ENCODE data around the gene CFAP57. TPM values are rescaled to one million over a fixed set of nuclear protein-coding genes. Genes with fewer than 3 reads are reported as not detected.

Gene CFAP57
- total and polyA plus RNA-seq, 2 of the 8 experiments (the other 6 are each of a cell fraction or from before 2014, with no cell fraction given): 0.20 to 0.80 TPM

DNA sequence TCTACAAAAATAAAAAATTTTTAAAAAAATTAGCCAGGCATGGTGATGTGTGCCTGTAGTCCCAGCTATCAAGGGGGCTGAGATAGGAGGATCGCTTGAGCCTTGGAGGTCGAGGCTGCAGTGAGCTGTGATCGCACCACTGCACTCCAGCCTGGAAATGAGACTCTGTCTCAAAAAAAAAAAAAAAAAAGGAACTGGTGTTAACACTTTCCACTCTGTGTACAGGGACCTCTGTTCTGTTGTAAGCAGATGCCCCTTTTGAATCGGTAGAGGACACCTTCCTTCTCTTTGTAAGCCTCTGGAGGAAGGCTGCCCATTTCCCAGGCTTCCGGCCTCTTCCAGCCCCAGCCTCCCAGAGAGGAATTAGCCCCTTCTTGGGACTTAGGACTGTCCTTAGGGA, 120.5 kb downstream of the CFAP57 start:
- no peak overlapping the region for H4K8ac ChIP-seq (ENCODE audit: extremely low read depth, insufficient read depth, low read length)
- WGBS, 2 experiments (ENCODE audit: extremely low coverage in 1 of 2, insufficient coverage in 1 of 2, insufficient read length in 1 of 2, insufficient replicate concordance in 2 of 2, low coverage in 1 of 2, low lambda C conversion rate in 2 of 2, missing lambda C conversion rate in 1 of 2): 92% methylated on average over 5 of the region's 5 CpGs; no CpG with 5 or more reads in 1 of the 2 experiments
- no peak overlapping the region for H4K5ac ChIP-seq (ENCODE audit: insufficient read length, low read depth, low read length)
- H3K9ac ChIP-seq (replicated peaks in 1 of 4; ENCODE audit: extremely low read depth in 1 of 4, low read depth in 3 of 4, low read length in 3 of 4): no peak overlapping the region
- H2BK20ac ChIP-seq (ENCODE audit: low read length): no peak overlapping the region
- no peaks in the 10 kb centered on the region for H3K9me3 ChIP-seq (ENCODE audit: insufficient read depth in 2 of 2, low read depth in 1 of 2, low read length in 1 of 2)
- H3K56ac ChIP-seq (replicated peaks; ENCODE audit: insufficient read length, low read depth, low read length): no peak overlapping the region
- H2BK120ac ChIP-seq (replicated peaks; ENCODE audit: low read depth, low read length): no peak overlapping the region
- no peak overlapping the region for H3K18ac ChIP-seq (ENCODE audit: extremely low read depth, low read length)
- H3K14ac ChIP-seq (ENCODE audit: insufficient read length): no peak overlapping the region
- no peak overlapping the region for H2BK5ac ChIP-seq (ENCODE audit: low read depth, low read length)
- no peaks in the 10 kb centered on the region for H3K79me2 ChIP-seq (ENCODE audit: control insufficient read depth in 1 of 2, insufficient read depth in 2 of 2, low read length in 2 of 2)
- H3K23me2 ChIP-seq (ENCODE audit: low read depth, low read length): no peaks in the 10 kb centered on the region; the same call in 1 of the 2 replicates
- H4K20me1 ChIP-seq (replicated peaks in 1 of 2; ENCODE audit: control insufficient read depth in 1 of 2, insufficient read depth in 2 of 2, low read length in 2 of 2): no peaks in the 10 kb centered on the region
- H3K27ac ChIP-seq (ENCODE audit: low read depth, low read length): no peak overlapping the region
- H3K4me1 ChIP-seq (replicated peaks in 1 of 4; ENCODE audit: control insufficient read depth in 3 of 4, insufficient read depth in 4 of 4, low read length in 3 of 4): peaks cover 0 to 8% (median 4%) of the 10 kb centered on the region in 4 experiments; a peak in 4 of 7 replicates
- DNase-seq (ENCODE audit: low read depth in 1 of 2, low spot score in 2 of 2) (no peak), FAIRE-seq (no peak)
- H3K4ac ChIP-seq (replicated peaks; ENCODE audit: insufficient read length, low read depth, low read length): no peak overlapping the region
- ChIA-PET POLR2A (ENCODE audit: partially characterized antibody) (interaction anchor here (1.0 to 2.0 kb wide), 2 partner anchors 17 to 66 kb away, joined by 5 to 7 read pairs; partner anchors contain the start of gene CDC20), CTCF (ENCODE audit: partially characterized antibody) (interaction anchor here (0.9 to 1.5 kb wide), 3 partner anchors 20 to 67 kb away, joined by 3 read pairs; no protein-coding TSS in a partner anchor)
- H3K23ac ChIP-seq (ENCODE audit: insufficient read length): no peak overlapping the region
- H2AK5ac ChIP-seq (ENCODE audit: low read depth, low read length): no peak overlapping the region
- H3K4me3 ChIP-seq (ENCODE audit: extremely low read depth in 1 of 4, insufficient read depth in 2 of 4, low read depth in 3 of 4, low read length in 4 of 4): no peak overlapping the region
- no peaks in the 10 kb centered on the region for H3K36me3 ChIP-seq (ENCODE audit: control insufficient read depth in 2 of 4, insufficient read depth in 4 of 4, low read length in 3 of 4)
- H2BK12ac ChIP-seq (ENCODE audit: low read depth, low read length): no peak overlapping the region
- H4K91ac ChIP-seq (replicated peaks; ENCODE audit: insufficient read length, low read length): peak overlapping the region; percentile 10
- no peak overlapping the region for H2BK15ac ChIP-seq (ENCODE audit: low read length)
- no peaks in the 10 kb centered on the region for H3K27me3 ChIP-seq (replicated peaks in 1 of 4; ENCODE audit: control insufficient read depth in 3 of 4, extremely low read depth in 1 of 4, insufficient read depth in 3 of 4, low read length in 3 of 4)
- no peak overlapping the region for H3K4me2 ChIP-seq (ENCODE audit: insufficient read depth in 1 of 2, low read depth in 2 of 2, low read length in 2 of 2)
- no peaks in the 10 kb centered on the region for H3K79me1 ChIP-seq (ENCODE audit: low read depth, low read length)
- H2AFZ ChIP-seq (ENCODE audit: low read length): no peak overlapping the region
- TF ChIP-seq NRF1 (IDR thresholded peaks at IDR 0.05; ENCODE audit: low read depth, low read length): no peak
- no peak for TF ChIP-seq MAFK (IDR thresholded peaks at IDR 0.05; ENCODE audit: low read depth, low read length)
- TF ChIP-seq, protein P1, sequence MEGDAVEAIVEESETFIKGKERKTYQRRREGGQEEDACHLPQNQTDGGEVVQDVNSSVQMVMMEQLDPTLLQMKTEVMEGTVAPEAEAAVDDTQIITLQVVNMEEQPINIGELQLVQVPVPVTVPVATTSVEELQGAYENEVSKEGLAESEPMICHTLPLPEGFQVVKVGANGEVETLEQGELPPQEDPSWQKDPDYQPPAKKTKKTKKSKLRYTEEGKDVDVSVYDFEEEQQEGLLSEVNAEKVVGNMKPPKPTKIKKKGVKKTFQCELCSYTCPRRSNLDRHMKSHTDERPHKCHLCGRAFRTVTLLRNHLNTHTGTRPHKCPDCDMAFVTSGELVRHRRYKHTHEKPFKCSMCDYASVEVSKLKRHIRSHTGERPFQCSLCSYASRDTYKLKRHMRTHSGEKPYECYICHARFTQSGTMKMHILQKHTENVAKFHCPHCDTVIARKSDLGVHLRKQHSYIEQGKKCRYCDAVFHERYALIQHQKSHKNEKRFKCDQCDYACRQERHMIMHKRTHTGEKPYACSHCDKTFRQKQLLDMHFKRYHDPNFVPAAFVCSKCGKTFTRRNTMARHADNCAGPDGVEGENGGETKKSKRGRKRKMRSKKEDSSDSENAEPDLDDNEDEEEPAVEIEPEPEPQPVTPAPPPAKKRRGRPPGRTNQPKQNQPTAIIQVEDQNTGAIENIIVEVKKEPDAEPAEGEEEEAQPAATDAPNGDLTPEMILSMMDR (IDR thresholded peaks at IDR 0.05; ENCODE audit: control extremely low read depth in 1 of 3, insufficient read depth in 1 of 3, low read depth in 1 of 3, low read length in 3 of 3): no peak
- no peak for TF ChIP-seq ASH2L (IDR thresholded peaks at IDR 0.05; ENCODE audit: low read length)
- no peak for TF ChIP-seq EGR1 (IDR thresholded peaks at IDR 0.05; ENCODE audit: borderline replicate concordance, low read depth, low read length)
- no peak for TF ChIP-seq NANOG (IDR thresholded peaks at IDR 0.05; ENCODE audit: insufficient read depth, low read depth, low read length, poor library complexity, severe bottlenecking)
- no peak for TF ChIP-seq RAD21 (IDR thresholded peaks at IDR 0.05 in 1 of 2, conservative IDR thresholded peaks at IDR 0.05 in 1 of 2; ENCODE audit: low read depth in 2 of 2, low read length in 2 of 2)
- TF ChIP-seq TAF7 (optimal IDR thresholded peaks at IDR 0.05; ENCODE audit: borderline replicate concordance, low read depth, low read length): no peak
- no peak for TF ChIP-seq BACH1 (IDR thresholded peaks at IDR 0.05; ENCODE audit: low read length)
- TF ChIP-seq, protein P2, sequence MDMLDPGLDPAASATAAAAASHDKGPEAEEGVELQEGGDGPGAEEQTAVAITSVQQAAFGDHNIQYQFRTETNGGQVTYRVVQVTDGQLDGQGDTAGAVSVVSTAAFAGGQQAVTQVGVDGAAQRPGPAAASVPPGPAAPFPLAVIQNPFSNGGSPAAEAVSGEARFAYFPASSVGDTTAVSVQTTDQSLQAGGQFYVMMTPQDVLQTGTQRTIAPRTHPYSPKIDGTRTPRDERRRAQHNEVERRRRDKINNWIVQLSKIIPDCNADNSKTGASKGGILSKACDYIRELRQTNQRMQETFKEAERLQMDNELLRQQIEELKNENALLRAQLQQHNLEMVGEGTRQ (IDR thresholded peaks at IDR 0.05; ENCODE audit: low read length): no peak

Data from H1 (cell line).